Stimulated activated naive CD8-positive, alpha-beta T cell treated with anti-CD3 and anti-CD28 coated beads, Interleukin-15, Interleukin-2, amounts not matched to agents 100 U/mL and 50 U/mL, for 24 hours (primary cell): ENCODE data around the gene ATIC.

Experiments
- ATAC-seq: fragments of 150-1000 bp; cut with Tn5 transposase; one replicate; pipeline ENCODE4 v1.10.0; 2021
- DNase-seq: peaks from one replicate; pipeline ENCODE4 v3.0.0; 2021

Gene ATIC

GRCh38 chr2:215361211-215361875 lies 49.5 kb downstream of the ATIC start:
- no peak for ATAC-seq
- no peak for DNase-seq

- no peak for DNase-seq
- ATAC-seq = no peak
Measured at GRCh38 chr2:215361876-215362561, 50.2 kb downstream of the ATIC start.

GRCh38 chr2:215362562-215362904 lies 50.7 kb downstream of the ATIC start:
- ATAC-seq = no peak

GRCh38 chr2:215363039-215363438 lies 51.2 kb downstream of the ATIC start:
- ATAC-seq (no peak), DNase-seq (no peak)

More at GRCh38 chr2:215362562-215362904, 50.7 kb downstream of the ATIC start:
- DNase-seq = no peak

- DNase-seq (no peak), ATAC-seq (no peak)
Measured at GRCh38 chr2:215363461-215364156, 51.8 kb downstream of the ATIC start.

- no peak for DNase-seq
Measured at GRCh38 chr2:215364157-215365155, 52.6 kb downstream of the ATIC start.

GRCh38 chr2:215365184-215365658 lies 53.4 kb downstream of the ATIC start:
- ATAC-seq (no peak), DNase-seq (no peak)

More at GRCh38 chr2:215364157-215365155, 52.6 kb downstream of the ATIC start:
- ATAC-seq = no peak

- no peak for DNase-seq
- ATAC-seq = no peak
Measured at GRCh38 chr2:215366440-215367032, 54.7 kb downstream of the ATIC start.

- no peak for DNase-seq
Measured at GRCh38 chr2:215367662-215368492, 56.0 kb downstream of the ATIC start.

GRCh38 chr2:215368493-215368809 lies 56.6 kb downstream of the ATIC start:
- ATAC-seq (no peak), DNase-seq (no peak)

More at GRCh38 chr2:215367662-215368492, 56.0 kb downstream of the ATIC start:
- no peak for ATAC-seq

GRCh38 chr2:215369181-215369760 lies 57.4 kb downstream of the ATIC start:
- no peak for ATAC-seq
- DNase-seq = no peak

- ATAC-seq (no peak), DNase-seq (no peak)
Measured at GRCh38 chr2:215370112-215370965, 58.5 kb downstream of the ATIC start.

- ATAC-seq = no peak
Measured at GRCh38 chr2:215371915-215372897, 60.3 kb downstream of the ATIC start.

GRCh38 chr2:215372968-215373649 lies 61.2 kb downstream of the ATIC start:
- no peak for DNase-seq
- no peak for ATAC-seq

More at GRCh38 chr2:215371915-215372897, 60.3 kb downstream of the ATIC start:
- no peak for DNase-seq

- ATAC-seq (no peak), DNase-seq (no peak)
Measured at GRCh38 chr2:215374002-215374401, 62.1 kb downstream of the ATIC start.

GRCh38 chr2:215374642-215375466 lies 63.0 kb downstream of the ATIC start:
- no peak for DNase-seq
- ATAC-seq = no peak

- DNase-seq (no peak), ATAC-seq (no peak)
Measured at GRCh38 chr2:215375467-215375830, 63.6 kb downstream of the ATIC start.
